ENCODE results near the gene OR8H3. TPM values are rescaled to one million over a fixed set of nuclear protein-coding genes. Genes with fewer than 3 reads are reported as not detected.

The OR8H3 gene
- not detected in 2 replicates for total RNA-seq

GRCh38 chr11:56122073-56122472 lies at the start of gene OR8H3:
Gene OR8H3, plus strand, starts transcription at chr11:56122373. Its CDS starts 0 bp downstream, at chr11:56122373.

GRCh38 chr11:56093008-56093407 lies 29.2 kb upstream of the OR8H3 start, which contains the start of gene OR8I2:
Gene OR8I2, plus strand, starts transcription at chr11:56093308. Its CDS starts 0 bp downstream, at chr11:56093308.

GRCh38 chr11:56103210-56103737 lies 18.9 kb upstream of the OR8H3 start, which contains the start of gene OR8H2:
Gene OR8H2, plus strand, starts transcription at chr11:56103687. Its CDS starts 1,356 bp downstream, at chr11:56105043.

GRCh38 chr11:56140151-56140661 lies 18.0 kb downstream of the OR8H3 start, which contains the start of gene OR8J3:
Gene OR8J3, minus strand, starts transcription at chr11:56140201. Its CDS starts 2,483 bp downstream, at chr11:56137718.

GRCh38 chr11:56160217-56160616 lies 38.0 kb downstream of the OR8H3 start, which contains the start of gene OR8K5:
Gene OR8K5, minus strand, starts transcription at chr11:56160317. Its CDS starts 0 bp downstream, at chr11:56160317.

Other genes starting within 250 kb of the OR8H3 start
- gene TRIM51, start 239.1 kb upstream of the OR8H3 start, total RNA-seq = not detected in 2 replicates
- gene OR5W2, start 207.8 kb upstream of the OR8H3 start, total RNA-seq = not detected in 2 replicates
- not detected in 2 replicates for gene OR5I1, start 186.0 kb upstream of the OR8H3 start, total RNA-seq
- not detected in 2 replicates for gene OR10AG1, start 152.4 kb upstream of the OR8H3 start, total RNA-seq
- gene OR5F1, start 127.7 kb upstream of the OR8H3 start, total RNA-seq = not detected in 2 replicates
- gene OR5AS1, start 94.7 kb upstream of the OR8H3 start, total RNA-seq = not detected in 2 replicates
- not detected in 2 replicates for gene OR8I2, start 29.1 kb upstream of the OR8H3 start, total RNA-seq
- gene OR8H2, start 18.7 kb upstream of the OR8H3 start, total RNA-seq = not detected in 2 replicates
- gene OR8J3, start 17.8 kb downstream of the OR8H3 start, total RNA-seq = not detected in 2 replicates
- not detected in 2 replicates for gene OR8K5, start 37.9 kb downstream of the OR8H3 start, total RNA-seq
- not detected in 2 replicates for gene OR5J2, start 54.2 kb downstream of the OR8H3 start, total RNA-seq
- not detected in 2 replicates for gene OR5T2, start 111.9 kb downstream of the OR8H3 start, total RNA-seq
- gene OR5T3, start 129.9 kb downstream of the OR8H3 start, total RNA-seq = not detected in 2 replicates
- not detected in 2 replicates for gene OR5T1, start 151.8 kb downstream of the OR8H3 start, total RNA-seq
- gene OR8H1, start 169.9 kb downstream of the OR8H3 start, total RNA-seq = not detected in 2 replicates
- gene OR8K3, start 192.8 kb downstream of the OR8H3 start, total RNA-seq = not detected in 2 replicates
- not detected in 2 replicates for gene OR8K1, start 223.7 kb downstream of the OR8H3 start, total RNA-seq
- not detected in 2 replicates for gene OR8J1, start 231.9 kb downstream of the OR8H3 start, total RNA-seq